Erythroblast (primary cell): ENCODE data around the gene PRDM15.

Source experiments
- GATA1 ChIP-seq: IDR thresholded peaks from 2 replicates; pipeline ENCODE4 v1.6.1; 2011; ENCODE audit warnings: low read depth, mild to moderate bottlenecking, control low read depth, low read length, moderate library complexity
- POLR2A ChIP-seq: IDR thresholded peaks from 2 replicates; pipeline ENCODE4 v1.6.1; 2011; ENCODE audit warnings: mild to moderate bottlenecking, low read length

GRCh38 chr21:41868062-41868710 lies 11.0 kb downstream of the PRDM15 start:
- TF ChIP-seq POLR2A (no peak), GATA1 (no peak)
